GM21515 (cell line): ENCODE data around the gene ZNRF2.

ENCODE experiments used
- ATAC-seq: cut with Tn5 transposase; IDR thresholded peaks from one replicate; pipeline ENCODE4 v1.9.1; 2021; ENCODE audit not compliant: unreplicated experiment

Gene ZNRF2

GRCh38 chr7:30320392-30320791, 36.0 kb downstream of the ZNRF2 start:
- no peak for ATAC-seq

GRCh38 chr7:30321089-30321881, 36.9 kb downstream of the ZNRF2 start:
- ATAC-seq: no peak

- no peak for ATAC-seq
Measured at GRCh38 chr7:30321882-30322192, 37.4 kb downstream of the ZNRF2 start.

GRCh38 chr7:30322271-30323005, 38.0 kb downstream of the ZNRF2 start:
- peak; percentile 82 for ATAC-seq

- peak; percentile 43 for ATAC-seq
Measured at GRCh38 chr7:30323006-30323355, 38.6 kb downstream of the ZNRF2 start.

GRCh38 chr7:30327813-30328212, 43.4 kb downstream of the ZNRF2 start:
- ATAC-seq: no peak

- no peak for ATAC-seq
Measured at GRCh38 chr7:30328381-30328780, 44.0 kb downstream of the ZNRF2 start.

GRCh38 chr7:30329716-30330115, 45.3 kb downstream of the ZNRF2 start:
- no peak for ATAC-seq

- peak; percentile 95 for ATAC-seq
Measured at GRCh38 chr7:30330134-30331111, 46.0 kb downstream of the ZNRF2 start.

DNA sequence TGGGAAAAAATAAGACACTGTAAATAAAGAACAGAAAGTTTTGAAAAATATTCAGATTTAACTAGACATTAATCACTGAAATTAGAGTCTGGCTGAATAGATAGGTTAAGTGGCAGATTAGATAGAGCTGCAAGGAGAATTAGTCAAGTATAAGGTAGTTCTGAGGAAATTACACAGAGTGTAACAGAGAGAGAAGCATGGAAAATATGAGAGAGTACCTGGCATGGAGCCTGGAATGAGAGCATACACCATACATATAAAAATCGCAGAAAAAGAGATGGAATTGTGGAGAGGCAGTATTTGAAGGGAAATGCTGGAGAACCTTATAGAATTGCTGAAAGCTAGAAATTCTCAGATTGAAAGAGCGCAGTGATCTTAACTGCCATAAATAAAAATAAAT, 46.9 kb downstream of the ZNRF2 start:
- no peak for ATAC-seq

DNA sequence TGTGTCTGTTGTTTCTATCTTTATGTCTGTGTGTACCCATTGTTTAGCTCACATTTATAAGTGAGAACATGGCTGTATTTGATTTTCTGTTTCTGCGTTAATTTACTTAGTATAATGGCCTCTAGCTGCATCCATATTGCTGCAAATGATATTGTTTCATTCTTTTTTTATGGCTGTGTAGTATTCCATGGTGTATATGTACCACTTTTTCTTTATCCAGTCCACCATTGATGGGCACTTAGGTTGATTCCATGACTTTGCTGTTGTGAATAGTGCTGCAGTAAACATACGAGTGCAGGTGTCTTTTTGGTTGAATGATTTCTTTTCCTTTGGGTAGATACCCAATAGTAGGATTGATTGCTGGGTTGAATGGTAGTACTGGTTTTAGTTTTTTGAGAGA, 48.2 kb downstream of the ZNRF2 start:
- no peak for ATAC-seq

DNA sequence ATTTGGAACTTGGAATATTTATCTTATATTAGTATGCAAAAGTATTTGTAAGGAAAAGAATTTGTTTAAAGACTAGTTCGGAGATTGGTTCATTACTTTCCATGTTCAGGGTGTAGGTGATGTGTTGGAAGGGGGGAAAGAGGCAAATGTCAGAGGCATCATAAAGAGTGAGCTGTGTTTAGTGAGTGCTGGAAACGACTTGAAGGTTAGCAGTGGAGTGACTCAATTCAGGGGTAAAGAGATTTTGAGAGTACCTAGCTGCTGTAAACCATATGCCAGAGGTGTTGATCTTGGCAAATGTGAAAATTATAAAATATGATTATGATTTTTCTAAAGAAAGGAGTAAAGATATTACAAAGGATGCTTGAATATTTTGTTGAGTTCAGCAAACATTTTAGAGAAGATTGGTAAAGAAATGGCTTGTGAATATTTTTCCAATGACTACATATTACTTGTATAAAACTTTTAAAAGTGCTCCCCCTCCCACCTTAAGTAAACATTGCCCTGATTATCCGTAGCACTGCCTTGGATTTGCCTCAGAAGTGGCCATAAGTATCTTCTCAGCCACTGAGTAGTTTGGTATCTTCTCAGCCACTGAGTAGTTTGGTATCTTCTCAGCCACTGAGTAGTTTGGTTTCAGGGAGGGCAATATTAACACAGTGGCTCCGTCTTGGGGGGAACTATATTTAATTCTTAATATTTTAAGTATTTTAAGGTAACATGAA, 51.5 kb downstream of the ZNRF2 start:
- no peak for ATAC-seq

DNA sequence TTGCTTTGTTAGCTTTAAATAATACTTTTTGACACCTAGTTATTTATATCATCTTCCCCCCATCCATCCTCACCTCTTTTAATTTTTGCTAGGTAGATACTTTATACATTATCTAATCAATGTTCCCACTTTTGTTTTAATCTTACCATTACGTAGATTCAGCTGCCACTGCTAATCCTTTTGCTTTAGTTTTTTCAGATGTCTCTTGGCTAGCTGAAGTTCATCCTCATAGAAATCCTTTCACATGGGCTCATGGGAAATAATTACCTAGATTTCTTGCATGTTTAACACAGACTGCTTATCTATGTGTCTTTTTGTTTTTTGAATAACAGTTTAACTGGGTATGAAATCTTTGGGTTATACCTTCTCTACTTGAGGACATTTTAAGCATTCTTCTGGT, 60.1 kb downstream of the ZNRF2 start:
- ATAC-seq: no peak

- peak; percentile 23 for ATAC-seq
Measured at GRCh38 chr7:30347226-30348082, 63.1 kb downstream of the ZNRF2 start.

DNA sequence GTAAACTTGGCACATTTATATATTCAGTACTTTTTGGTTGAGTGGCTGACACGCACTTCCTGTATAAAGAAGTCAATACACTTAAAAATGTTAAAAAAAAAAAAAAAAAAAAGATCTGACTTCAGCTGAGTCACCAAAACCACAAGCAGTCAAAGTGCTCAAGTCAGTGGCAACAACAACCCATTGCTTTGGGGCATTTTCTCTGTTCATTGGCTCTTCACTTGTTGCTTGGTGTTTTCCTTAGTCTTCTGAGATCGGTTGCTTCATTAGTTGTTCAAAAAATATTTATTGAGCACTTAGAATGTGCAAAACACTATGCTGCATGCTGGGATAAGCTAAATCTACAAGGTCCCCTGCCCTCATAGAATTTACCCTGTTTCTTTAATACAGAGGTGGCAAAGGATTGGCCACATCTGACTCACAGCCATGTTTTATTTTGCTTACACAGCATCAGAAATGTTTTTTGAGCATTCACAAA, 63.7 kb downstream of the ZNRF2 start:
- ATAC-seq: peak; percentile 69

DNA sequence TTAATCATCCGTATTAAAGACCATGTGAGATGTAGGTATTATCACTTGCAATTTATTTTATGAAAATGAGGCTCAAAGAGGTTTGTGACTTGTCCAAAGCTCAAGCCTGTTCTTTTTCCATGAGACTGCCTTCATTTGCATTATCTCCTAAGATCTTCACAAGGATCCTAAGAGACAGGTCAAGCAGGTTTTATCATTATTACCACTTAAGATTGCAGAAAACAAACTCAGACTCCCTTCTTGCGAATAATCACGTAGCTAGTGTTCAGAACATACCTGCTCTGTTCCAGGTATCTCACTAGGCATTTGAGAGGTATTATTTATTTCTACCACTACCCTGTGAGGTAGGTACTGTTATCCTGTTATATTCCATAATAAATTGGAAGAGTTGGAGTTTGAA, 64.8 kb downstream of the ZNRF2 start:
- ATAC-seq: no peak

- ATAC-seq: no peak
Measured at GRCh38 chr7:30349816-30350215, 65.4 kb downstream of the ZNRF2 start.

- ATAC-seq: no peak
Measured at GRCh38 chr7:30351286-30351685, 66.9 kb downstream of the ZNRF2 start.

DNA sequence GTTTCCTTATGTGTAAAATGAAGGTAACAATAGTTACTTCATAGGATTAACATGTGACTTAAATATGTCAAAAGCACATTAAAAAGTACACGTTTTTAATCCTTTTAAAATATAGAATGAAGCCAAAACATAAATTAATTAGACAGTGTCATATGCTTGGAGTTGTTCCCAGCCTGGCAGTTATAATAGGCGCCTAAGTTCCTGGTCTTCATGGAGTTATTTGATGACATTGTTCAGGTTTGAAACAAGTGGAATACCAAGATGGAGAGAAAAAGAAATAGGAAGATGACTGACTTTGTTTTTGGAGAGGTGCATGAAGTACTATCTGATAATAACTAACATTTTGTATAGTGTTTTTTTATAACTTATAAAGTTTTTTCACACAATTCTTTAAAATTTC, 67.3 kb downstream of the ZNRF2 start:
- ATAC-seq: no peak

GRCh38 chr7:30352169-30352568, 67.8 kb downstream of the ZNRF2 start:
- no peak for ATAC-seq
